Ectodermal cell (in vitro differentiated cells): ENCODE data around the gene TEX29.

Source experiments
- H3K27ac ChIP-seq: 2 replicates; pipeline ENCODE4 v1.7.0; 2013; ENCODE audit warnings: mild to moderate bottlenecking, low read depth, low read length; ENCODE audit not compliant: insufficient read depth, poor library complexity, severe bottlenecking
- H3K27me3 ChIP-seq: 2 replicates; pipeline ENCODE4 v1.7.0; 2013; ENCODE audit warnings: mild to moderate bottlenecking, low read length; ENCODE audit not compliant: insufficient read depth, control insufficient read depth, poor library complexity, severe bottlenecking
- H3K36me3 ChIP-seq: one replicate; pipeline ENCODE4 v1.7.0; 2013; ENCODE audit warnings: low read length; ENCODE audit not compliant: control insufficient read depth, insufficient read depth
- H3K4me1 ChIP-seq: one replicate; pipeline ENCODE4 v1.7.0; 2013; ENCODE audit warnings: low read length; ENCODE audit not compliant: control insufficient read depth, insufficient read depth
- H3K4me3 ChIP-seq: 2 replicates; pipeline ENCODE4 v1.7.0; 2013; ENCODE audit warnings: low read depth, low read length, control low read depth; ENCODE audit not compliant: insufficient read depth
- H3K9me3 ChIP-seq: 2 replicates; pipeline ENCODE4 v1.7.0; 2013; ENCODE audit warnings: mild to moderate bottlenecking, low read length, moderate library complexity; ENCODE audit not compliant: control insufficient read depth
- WGBS, 2 experiments: methylation state at CpG; one replicate each; pipeline ENCODE4 v1.1.7; 2013; ENCODE audit warnings: missing lambda C conversion rate in 2 of 2; 5-methylcytosine and 5-hydroxymethylcytosine counted together

The TEX29 gene

DNA sequence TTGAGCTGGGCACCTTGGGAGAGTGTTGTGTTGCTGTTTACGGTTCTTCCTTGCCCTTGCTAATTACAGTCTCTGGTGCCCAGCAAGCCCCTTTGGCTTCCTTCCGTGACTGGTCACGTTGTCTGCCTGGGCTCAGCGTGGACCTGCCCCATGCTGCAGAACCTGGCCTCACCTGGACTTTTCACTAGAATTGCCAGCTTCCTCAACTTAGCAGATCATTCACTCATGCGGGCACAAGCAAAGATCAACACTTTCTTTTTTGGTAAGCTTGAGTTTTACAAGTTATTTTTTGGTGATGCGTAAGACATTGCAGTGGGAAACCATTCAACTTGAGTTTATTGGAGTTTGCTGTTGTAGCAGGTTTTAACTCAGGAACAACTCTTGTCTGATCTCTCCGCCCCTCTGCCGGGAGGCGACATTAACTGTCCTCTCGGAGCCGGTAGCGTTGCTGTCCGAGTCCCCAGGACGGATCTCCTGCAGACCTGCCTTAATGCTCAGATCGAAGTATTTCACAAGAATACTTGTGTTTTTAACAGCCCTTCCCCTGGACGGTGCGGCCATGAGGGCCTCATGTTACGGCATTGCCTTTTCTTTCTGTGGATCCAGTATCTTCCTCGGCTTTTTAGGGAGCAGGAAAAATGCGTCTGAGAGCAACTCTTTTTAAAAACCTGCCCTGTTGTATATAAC lies 15.7 kb upstream of the TEX29 start:
- Histone ChIP-seq H3K27ac (no peak overlapping the region), H3K9me3 (no peaks in the 10 kb centered on the region), H3K4me1 (no peaks in the 10 kb centered on the region), H3K36me3 (peaks cover 28% of the 10 kb centered on the region), H3K4me3 (no peak overlapping the region), H3K27me3 (no peaks in the 10 kb centered on the region)
- WGBS, 2 experiments, result 95 to 96% methylated on average over 20 of the region's 20 CpGs

GRCh38 chr13:111312944-111313590 lies 7.4 kb upstream of the TEX29 start:
- Histone ChIP-seq H3K4me3 (no peak overlapping the region), H3K27ac (no peak overlapping the region), H3K27me3 (no peaks in the 10 kb centered on the region), H3K4me1 (no peaks in the 10 kb centered on the region), H3K9me3 (peaks cover 3% of the 10 kb centered on the region), H3K36me3 (peaks cover 7% of the 10 kb centered on the region)
- WGBS, 2 experiments, result 93 to 97% methylated on average over 17 of the region's 17 CpGs

- H3K36me3 ChIP-seq, result peaks cover 6% of the 10 kb centered on the region
- WGBS, 2 experiments, result 94 to 96% methylated on average over 14 of the region's 14 CpGs
- no peaks in the 10 kb centered on the region for H3K27me3 ChIP-seq
- no peak overlapping the region for H3K27ac ChIP-seq
- no peaks in the 10 kb centered on the region for H3K4me1 ChIP-seq
- H3K9me3 ChIP-seq, result peaks cover 3% of the 10 kb centered on the region
- H3K4me3 ChIP-seq, result no peak overlapping the region
Observed at GRCh38 chr13:111313911-111314425, 6.5 kb upstream of the TEX29 start.

- 91 to 92% methylated on average over 6 of the region's 6 CpGs for WGBS, 2 experiments
- Histone ChIP-seq H3K4me3 (no peak overlapping the region), H3K27me3 (no peaks in the 10 kb centered on the region), H3K36me3 (peaks cover 6% of the 10 kb centered on the region), H3K27ac (no peak overlapping the region), H3K4me1 (no peaks in the 10 kb centered on the region), H3K9me3 (peaks cover 3% of the 10 kb centered on the region)
Observed at GRCh38 chr13:111314852-111315251, 5.6 kb upstream of the TEX29 start.

DNA sequence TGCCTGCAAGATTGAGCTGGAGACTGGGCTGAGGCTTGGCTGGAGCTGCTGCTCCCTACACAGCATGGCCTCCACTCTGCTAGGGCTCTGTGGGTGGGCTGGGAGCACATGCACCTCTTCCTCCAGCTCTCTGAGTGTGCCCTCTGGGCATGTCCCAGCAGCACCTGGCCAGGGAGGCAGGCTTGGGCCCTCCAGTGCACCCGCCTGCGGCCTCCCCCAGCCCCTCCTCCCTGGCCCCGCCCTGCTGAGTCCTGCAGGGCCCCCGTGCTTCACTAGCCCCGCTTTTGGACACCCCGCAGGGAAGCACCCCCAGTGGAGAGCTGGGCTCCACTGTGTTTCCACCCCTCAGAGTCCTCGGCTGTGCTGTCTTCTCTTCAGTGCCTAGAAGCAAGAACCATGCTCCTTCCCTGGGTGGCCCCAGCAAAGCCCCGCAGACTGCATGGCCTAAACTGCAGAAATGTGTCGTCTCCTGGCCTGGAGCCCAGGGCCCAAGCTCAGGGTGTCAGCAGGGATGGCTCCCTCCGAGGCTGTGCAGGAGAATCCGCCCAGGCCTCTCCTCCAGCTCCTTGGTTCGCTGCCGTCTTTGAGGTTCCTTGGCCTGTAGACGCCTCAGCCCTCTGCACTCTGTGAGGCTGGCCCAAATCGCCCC lies 5.0 kb upstream of the TEX29 start:
- H3K36me3 ChIP-seq, result peaks cover 6% of the 10 kb centered on the region
- no peaks in the 10 kb centered on the region for H3K27me3 ChIP-seq
- H3K27ac ChIP-seq, result no peak overlapping the region
- H3K9me3 ChIP-seq, result peaks cover 3% of the 10 kb centered on the region
- 88 to 89% methylated on average over 15 of the region's 15 CpGs for WGBS, 2 experiments
- no peaks in the 10 kb centered on the region for H3K4me1 ChIP-seq
- no peak overlapping the region for H3K4me3 ChIP-seq

GRCh38 chr13:111316161-111316730 lies 4.2 kb upstream of the TEX29 start:
- Histone ChIP-seq H3K27ac (no peak overlapping the region), H3K4me1 (no peaks in the 10 kb centered on the region), H3K36me3 (peaks cover 6% of the 10 kb centered on the region), H3K4me3 (no peak overlapping the region), H3K27me3 (no peaks in the 10 kb centered on the region), H3K9me3 (peaks cover 3% of the 10 kb centered on the region)
- WGBS, 2 experiments, result 93 to 96% methylated on average over 12 of the region's 12 CpGs

DNA sequence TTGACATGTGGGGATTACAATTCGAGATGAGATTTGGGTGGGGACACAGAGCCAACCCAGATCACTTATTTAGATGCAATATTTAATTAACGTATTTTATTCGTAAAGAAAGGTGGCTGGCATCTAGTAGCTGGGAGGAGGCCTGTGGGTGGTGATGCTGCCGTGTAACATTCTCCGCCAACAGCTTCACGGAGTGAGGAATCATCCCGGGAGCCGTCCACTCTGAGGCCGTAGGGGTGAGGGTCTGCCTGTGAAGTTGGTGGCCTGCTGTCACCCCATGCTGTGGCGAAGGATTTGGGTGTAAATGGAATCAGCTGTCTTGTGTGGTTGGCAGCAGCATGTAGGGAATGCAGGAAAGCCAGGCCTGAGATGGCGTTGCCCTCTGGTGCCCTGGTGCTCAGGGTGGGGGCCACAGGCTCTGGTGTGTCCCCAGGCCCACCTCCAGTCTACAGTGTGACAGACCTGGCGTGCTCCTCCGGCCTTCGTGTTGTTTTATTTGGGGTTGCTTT lies 3.3 kb upstream of the TEX29 start:
- H3K27me3 ChIP-seq, result no peaks in the 10 kb centered on the region
- H3K27ac ChIP-seq, result no peak overlapping the region
- no peaks in the 10 kb centered on the region for H3K4me1 ChIP-seq
- H3K9me3 ChIP-seq, result peaks cover 3% of the 10 kb centered on the region
- 91 to 93% methylated on average over 14 of the region's 14 CpGs for WGBS, 2 experiments
- H3K36me3 ChIP-seq, result peaks cover 6% of the 10 kb centered on the region
- no peak overlapping the region for H3K4me3 ChIP-seq

GRCh38 chr13:111317571-111318345 lies 2.7 kb upstream of the TEX29 start:
- no peaks in the 10 kb centered on the region for H3K27me3 ChIP-seq
- no peak overlapping the region for H3K27ac ChIP-seq
- H3K4me1 ChIP-seq, result no peaks in the 10 kb centered on the region
- H3K9me3 ChIP-seq, result peaks cover 3% of the 10 kb centered on the region
- H3K36me3 ChIP-seq, result peaks cover 3% of the 10 kb centered on the region
- no peak overlapping the region for H3K4me3 ChIP-seq
- WGBS, 2 experiments, result 94 to 95% methylated on average over 29 of the region's 29 CpGs

DNA sequence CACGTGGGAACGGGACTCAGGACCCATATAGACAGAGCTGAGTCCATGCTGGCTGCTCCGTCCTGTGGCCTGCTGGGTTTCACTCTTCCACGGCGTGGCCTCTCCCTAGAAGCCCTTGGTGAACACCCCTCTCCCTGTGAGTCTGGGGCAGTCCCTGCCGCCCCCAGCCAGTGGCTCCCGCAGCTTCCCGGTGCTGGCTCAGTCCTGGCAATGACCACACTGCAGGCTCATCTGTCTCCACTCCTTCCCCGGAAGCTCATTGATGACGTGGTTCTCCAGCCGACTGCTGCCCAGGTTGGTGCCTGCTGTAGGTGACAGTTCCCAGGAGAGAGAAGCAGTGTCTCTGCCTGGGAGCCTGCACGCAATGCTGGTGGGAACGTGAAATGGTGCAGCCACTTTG lies 2.1 kb upstream of the TEX29 start:
- H3K36me3 ChIP-seq, result no peaks in the 10 kb centered on the region
- no peak overlapping the region for H3K4me3 ChIP-seq
- no peaks in the 10 kb centered on the region for H3K27me3 ChIP-seq
- no peaks in the 10 kb centered on the region for H3K9me3 ChIP-seq
- no peaks in the 10 kb centered on the region for H3K4me1 ChIP-seq
- H3K27ac ChIP-seq, result no peak overlapping the region
- WGBS, 2 experiments, result 94 to 95% methylated on average over 13 of the region's 13 CpGs
